Neural crest cell (in vitro differentiated cells): ENCODE results near the gene BICRA. TPM values are rescaled to one million over a fixed set of nuclear protein-coding genes. Genes with fewer than 3 reads are reported as not detected.

Experiments
- DNase-seq: peaks from one replicate; pipeline ENCODE4 v3.0.0; 2021; ENCODE audit warnings: low read depth, mixed read lengths, low spot score
- H3K27ac Mint-ChIP-seq: one replicate; pipeline ENCODE4 v1.8.0; 2021; ENCODE audit warnings: mild to moderate bottlenecking, mixed read lengths; ENCODE audit not compliant: unreplicated experiment
- H3K27me3 Mint-ChIP-seq: 2 replicates; pipeline ENCODE4 v1.8.0; 2021; ENCODE audit warnings: low read depth, mild to moderate bottlenecking, mixed read lengths
- H3K36me3 Mint-ChIP-seq: 2 replicates; pipeline ENCODE4 v1.8.0; 2021; ENCODE audit warnings: low read depth, mild to moderate bottlenecking, mixed read lengths
- H3K4me1 Mint-ChIP-seq: 2 replicates; pipeline ENCODE4 v1.8.0; 2021; ENCODE audit warnings: mixed read lengths
- H3K4me3 Mint-ChIP-seq: one replicate; pipeline ENCODE4 v1.8.0; 2021; ENCODE audit warnings: mild to moderate bottlenecking, mixed read lengths
- H3K9me3 Mint-ChIP-seq: 2 replicates; pipeline ENCODE4 v1.8.0; 2021; ENCODE audit warnings: mixed read lengths
- CTCF ChIP-seq: fragments of 200-600 bp; sonication (generic); conservative IDR thresholded peaks from 2 replicates; pipeline ENCODE4 v1.5.0; 2021; ENCODE audit warnings: antibody characterized with exemption, mild to moderate bottlenecking
- total RNA-seq: library from RNA; stranded (reverse); gene quantifications from 2 replicates; pipeline ENCODE4 v1.2.1, GENCODE V29; 2021

Gene BICRA
- total RNA-seq, 1 donor from 2014 or later, result 28.9 TPM

- Mint-ChIP-seq H3K36me3 (no peaks in the 10 kb centered on the region), H3K27ac (no peak overlapping the region)
- TF ChIP-seq CTCF, result no peak
Observed at GRCh38 chr19:47703301-47703700, 94.4 kb downstream of the BICRA start.

GRCh38 chr19:47704024-47704423 lies 95.1 kb downstream of the BICRA start:
- no peak overlapping the region for H3K27ac Mint-ChIP-seq
- TF ChIP-seq CTCF, result no peak
- H3K27me3 Mint-ChIP-seq, result peaks cover 7% of the 10 kb centered on the region
- no peaks in the 10 kb centered on the region for H3K4me1 Mint-ChIP-seq
- H3K36me3 Mint-ChIP-seq, result no peaks in the 10 kb centered on the region
- no peak overlapping the region for H3K4me3 Mint-ChIP-seq
- no peaks in the 10 kb centered on the region for H3K9me3 Mint-ChIP-seq
- DNase-seq, result no peak

More at GRCh38 chr19:47703301-47703700, 94.4 kb downstream of the BICRA start:
- no peaks in the 10 kb centered on the region for H3K4me1 Mint-ChIP-seq
- H3K27me3 Mint-ChIP-seq, result peaks cover 5% of the 10 kb centered on the region
- H3K4me3 Mint-ChIP-seq, result no peak overlapping the region
- no peak for DNase-seq
- no peaks in the 10 kb centered on the region for H3K9me3 Mint-ChIP-seq

GRCh38 chr19:47704656-47705055 lies 95.7 kb downstream of the BICRA start:
- Mint-ChIP-seq H3K36me3 (no peaks in the 10 kb centered on the region), H3K27ac (no peak overlapping the region), H3K27me3 (peaks cover 8% of the 10 kb centered on the region), H3K9me3 (no peaks in the 10 kb centered on the region), H3K4me3 (no peak overlapping the region), H3K4me1 (no peaks in the 10 kb centered on the region)
- no peak for DNase-seq
- no peak for TF ChIP-seq CTCF

- no peaks in the 10 kb centered on the region for H3K9me3 Mint-ChIP-seq
- TF ChIP-seq CTCF, result peak; percentile 78
Observed at GRCh38 chr19:47707135-47707925, 98.4 kb downstream of the BICRA start.

GRCh38 chr19:47711652-47712242 lies 102.8 kb downstream of the BICRA start:
- H3K36me3 Mint-ChIP-seq, result peaks cover 2% of the 10 kb centered on the region
- peaks cover 7% of the 10 kb centered on the region for H3K9me3 Mint-ChIP-seq
- H3K27me3 Mint-ChIP-seq, result peaks cover 44% of the 10 kb centered on the region
- no peak overlapping the region for H3K4me3 Mint-ChIP-seq
- no peak overlapping the region for H3K27ac Mint-ChIP-seq
- no peaks in the 10 kb centered on the region for H3K4me1 Mint-ChIP-seq
- no peak for TF ChIP-seq CTCF
- no peak for DNase-seq

More at GRCh38 chr19:47707135-47707925, 98.4 kb downstream of the BICRA start:
- no peaks in the 10 kb centered on the region for H3K36me3 Mint-ChIP-seq
- peak overlapping the region; percentile 9 for H3K4me3 Mint-ChIP-seq
- no peaks in the 10 kb centered on the region for H3K4me1 Mint-ChIP-seq
- H3K27me3 Mint-ChIP-seq, result peaks cover 16% of the 10 kb centered on the region
- DNase-seq, result peak; percentile 74
- no peak overlapping the region for H3K27ac Mint-ChIP-seq
